Ishikawa (cell line): ENCODE results near the gene ASIC2.

Experiments
- CEBPB ChIP-seq: IDR thresholded peaks from 2 replicates; pipeline ENCODE4 v1.6.1; 2012
- CREB1 ChIP-seq: IDR thresholded peaks from 2 replicates; pipeline ENCODE4 v1.6.1; 2012; ENCODE audit warnings: low read depth
- EGR1 ChIP-seq: IDR thresholded peaks from 2 replicates; pipeline ENCODE4 v1.6.1; 2012
- EP300 ChIP-seq: IDR thresholded peaks from 2 replicates; pipeline ENCODE4 v1.6.1; 2012; ENCODE audit warnings: borderline replicate concordance
- FOXM1 ChIP-seq: IDR thresholded peaks from 2 replicates; pipeline ENCODE4 v1.6.1; 2012; ENCODE audit warnings: low read depth, borderline replicate concordance
- NFIC ChIP-seq: IDR thresholded peaks from 2 replicates; pipeline ENCODE4 v1.6.1; 2012
- RAD21 ChIP-seq: IDR thresholded peaks from 2 replicates; pipeline ENCODE4 v1.6.1; 2012; ENCODE audit warnings: low read depth
- TAF1 ChIP-seq: IDR thresholded peaks from 2 replicates; pipeline ENCODE4 v1.6.1; 2012; ENCODE audit warnings: low read depth, mild to moderate bottlenecking
- TCF12 ChIP-seq: IDR thresholded peaks from 2 replicates; pipeline ENCODE4 v1.6.1; 2012; ENCODE audit warnings: low read depth
- TEAD4 ChIP-seq: IDR thresholded peaks from 2 replicates; pipeline ENCODE4 v1.6.1; 2012
- YY1 ChIP-seq: IDR thresholded peaks from 2 replicates; pipeline ENCODE4 v1.6.1; 2012; ENCODE audit warnings: low read depth
- ZBTB7A ChIP-seq: IDR thresholded peaks from 2 replicates; pipeline ENCODE4 v1.6.1; 2012; ENCODE audit warnings: low read depth
- TF ChIP-seq, protein P1 (sequence below): IDR thresholded peaks from 2 replicates; pipeline ENCODE4 v1.6.1; 2012
- TF ChIP-seq, protein P2 (sequence below): IDR thresholded peaks from 2 replicates; pipeline ENCODE4 v1.6.1; 2012; ENCODE audit warnings: low read depth, mild to moderate bottlenecking
- TF ChIP-seq, protein P3 (sequence below): IDR thresholded peaks from 2 replicates; pipeline ENCODE4 v1.6.1; 2012

ASIC2 gene

DNA sequence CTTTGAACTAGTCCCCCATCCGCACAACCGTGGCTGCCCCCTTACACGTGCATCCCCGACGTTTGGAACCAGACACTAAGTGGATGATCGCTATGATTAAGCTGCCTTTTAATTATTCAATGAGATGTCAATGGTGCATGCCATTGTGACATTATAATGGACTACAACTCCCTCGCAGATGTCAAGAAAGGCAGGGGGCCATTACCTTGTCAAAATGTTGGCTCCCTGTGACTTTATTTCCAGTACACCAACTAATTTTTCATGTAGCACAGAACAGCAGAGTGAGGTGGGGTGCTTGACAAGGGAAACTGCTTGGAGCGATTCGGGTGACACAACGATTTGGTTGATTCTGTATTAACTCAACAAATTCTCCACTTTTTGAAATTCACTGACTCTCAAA is 26.5 kb downstream of the ASIC2 start:
- TF ChIP-seq EP300 (no peak), CREB1 (no peak), EGR1 (no peak), NFIC (no peak), RAD21 (no peak), ZBTB7A (no peak), CEBPB (no peak), FOXM1 (no peak), TCF12 (no peak), YY1 (no peak)
- TF ChIP-seq, protein P1, sequence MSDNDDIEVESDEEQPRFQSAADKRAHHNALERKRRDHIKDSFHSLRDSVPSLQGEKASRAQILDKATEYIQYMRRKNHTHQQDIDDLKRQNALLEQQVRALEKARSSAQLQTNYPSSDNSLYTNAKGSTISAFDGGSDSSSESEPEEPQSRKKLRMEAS: no peak
- TF ChIP-seq, protein P2, sequence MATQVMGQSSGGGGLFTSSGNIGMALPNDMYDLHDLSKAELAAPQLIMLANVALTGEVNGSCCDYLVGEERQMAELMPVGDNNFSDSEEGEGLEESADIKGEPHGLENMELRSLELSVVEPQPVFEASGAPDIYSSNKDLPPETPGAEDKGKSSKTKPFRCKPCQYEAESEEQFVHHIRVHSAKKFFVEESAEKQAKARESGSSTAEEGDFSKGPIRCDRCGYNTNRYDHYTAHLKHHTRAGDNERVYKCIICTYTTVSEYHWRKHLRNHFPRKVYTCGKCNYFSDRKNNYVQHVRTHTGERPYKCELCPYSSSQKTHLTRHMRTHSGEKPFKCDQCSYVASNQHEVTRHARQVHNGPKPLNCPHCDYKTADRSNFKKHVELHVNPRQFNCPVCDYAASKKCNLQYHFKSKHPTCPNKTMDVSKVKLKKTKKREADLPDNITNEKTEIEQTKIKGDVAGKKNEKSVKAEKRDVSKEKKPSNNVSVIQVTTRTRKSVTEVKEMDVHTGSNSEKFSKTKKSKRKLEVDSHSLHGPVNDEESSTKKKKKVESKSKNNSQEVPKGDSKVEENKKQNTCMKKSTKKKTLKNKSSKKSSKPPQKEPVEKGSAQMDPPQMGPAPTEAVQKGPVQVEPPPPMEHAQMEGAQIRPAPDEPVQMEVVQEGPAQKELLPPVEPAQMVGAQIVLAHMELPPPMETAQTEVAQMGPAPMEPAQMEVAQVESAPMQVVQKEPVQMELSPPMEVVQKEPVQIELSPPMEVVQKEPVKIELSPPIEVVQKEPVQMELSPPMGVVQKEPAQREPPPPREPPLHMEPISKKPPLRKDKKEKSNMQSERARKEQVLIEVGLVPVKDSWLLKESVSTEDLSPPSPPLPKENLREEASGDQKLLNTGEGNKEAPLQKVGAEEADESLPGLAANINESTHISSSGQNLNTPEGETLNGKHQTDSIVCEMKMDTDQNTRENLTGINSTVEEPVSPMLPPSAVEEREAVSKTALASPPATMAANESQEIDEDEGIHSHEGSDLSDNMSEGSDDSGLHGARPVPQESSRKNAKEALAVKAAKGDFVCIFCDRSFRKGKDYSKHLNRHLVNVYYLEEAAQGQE: no peak
- TF ChIP-seq, protein P3, sequence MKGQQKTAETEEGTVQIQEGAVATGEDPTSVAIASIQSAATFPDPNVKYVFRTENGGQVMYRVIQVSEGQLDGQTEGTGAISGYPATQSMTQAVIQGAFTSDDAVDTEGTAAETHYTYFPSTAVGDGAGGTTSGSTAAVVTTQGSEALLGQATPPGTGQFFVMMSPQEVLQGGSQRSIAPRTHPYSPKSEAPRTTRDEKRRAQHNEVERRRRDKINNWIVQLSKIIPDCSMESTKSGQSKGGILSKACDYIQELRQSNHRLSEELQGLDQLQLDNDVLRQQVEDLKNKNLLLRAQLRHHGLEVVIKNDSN: no peak

DNA sequence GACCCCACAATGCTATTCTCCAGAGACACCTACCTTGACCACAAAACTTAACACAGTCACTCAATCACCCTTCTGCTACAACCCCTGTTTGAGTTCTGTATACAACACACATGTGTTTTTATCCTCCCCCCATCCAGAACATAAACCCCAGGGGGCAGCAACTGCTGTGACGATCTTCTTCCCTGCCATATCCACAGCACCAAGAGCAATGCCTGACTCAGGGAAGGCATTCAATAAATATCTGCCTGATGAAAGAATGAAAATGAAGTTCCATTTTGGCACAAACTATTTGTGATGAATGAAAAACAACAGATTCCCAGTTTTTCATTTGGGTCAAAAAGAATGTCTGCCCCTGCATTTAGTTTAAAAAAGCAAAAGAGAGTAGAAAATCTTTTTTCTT is 27.0 kb downstream of the ASIC2 start:
- TF ChIP-seq NFIC: no peak
- TF ChIP-seq, protein P1: no peak

DNA sequence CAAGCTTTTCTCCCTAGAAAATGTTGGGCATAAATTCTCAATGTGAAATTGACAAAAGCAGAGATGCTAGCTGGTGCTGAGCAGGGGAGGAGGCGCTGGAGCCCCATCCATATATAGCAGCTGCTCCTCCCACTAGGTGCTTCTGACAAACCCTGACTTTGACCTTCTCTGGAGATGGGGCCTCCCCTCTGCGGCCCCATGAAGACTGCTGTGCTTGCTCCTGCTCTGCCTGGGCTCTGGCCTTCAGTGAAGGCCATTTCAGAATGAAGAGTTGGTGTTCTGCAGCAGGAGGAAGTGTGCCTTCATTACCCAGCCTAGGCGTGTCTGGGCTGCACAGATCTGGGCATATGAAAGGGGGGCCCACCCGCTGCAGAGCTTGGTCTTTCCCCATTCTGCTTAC is 29.7 kb downstream of the ASIC2 start:
- TF ChIP-seq TAF1 (no peak), NFIC (no peak), RAD21 (no peak), TEAD4 (no peak), TCF12 (no peak), EP300 (no peak), EGR1 (no peak), CREB1 (no peak), FOXM1 (no peak), CEBPB (no peak)
- TF ChIP-seq, protein P1: no peak
- TF ChIP-seq, protein P3: no peak
- TF ChIP-seq, protein P2: no peak

DNA sequence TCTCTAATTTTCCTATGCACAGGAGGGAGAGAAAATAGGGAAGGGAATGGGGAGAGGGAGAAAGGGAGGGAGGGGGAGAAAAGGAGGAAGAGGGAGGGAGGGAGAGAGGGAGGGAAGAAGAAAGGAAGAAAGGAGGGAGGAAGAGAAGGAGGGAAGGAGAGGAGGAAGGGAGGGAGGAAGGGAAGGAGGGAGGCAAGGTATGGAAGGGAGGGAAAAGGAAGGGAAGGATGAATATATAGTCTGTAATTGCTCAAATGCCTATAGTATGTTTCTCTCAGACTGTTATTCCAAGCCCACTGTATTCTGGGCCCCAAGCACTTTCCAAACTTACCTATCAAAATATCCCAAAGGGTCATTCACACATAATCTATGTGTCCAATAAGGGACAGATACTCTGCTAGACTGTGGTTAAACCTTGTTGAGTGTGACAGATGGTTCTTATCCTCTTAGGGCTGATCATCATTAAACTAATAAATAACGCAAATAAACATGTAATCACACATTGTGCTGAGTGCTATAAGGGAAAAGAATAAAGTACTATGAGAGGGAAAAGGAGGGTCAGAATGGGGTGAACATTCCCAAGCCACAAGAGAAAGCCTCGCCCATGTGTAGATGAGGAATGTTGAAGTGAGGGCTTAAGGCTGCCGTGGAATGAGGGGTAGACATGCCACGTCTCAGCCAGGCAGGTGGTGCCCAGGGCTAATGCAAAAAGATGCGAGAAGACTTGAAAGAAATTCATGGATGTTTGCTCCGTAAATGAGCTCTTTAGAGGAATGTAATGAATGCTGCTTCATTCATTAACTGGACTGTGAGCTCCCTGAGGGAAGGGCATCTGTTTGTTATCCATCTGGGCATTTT is 30.6 kb downstream of the ASIC2 start:
- TF ChIP-seq EP300 (no peak), TCF12 (no peak)
- TF ChIP-seq, protein P3: no peak

DNA sequence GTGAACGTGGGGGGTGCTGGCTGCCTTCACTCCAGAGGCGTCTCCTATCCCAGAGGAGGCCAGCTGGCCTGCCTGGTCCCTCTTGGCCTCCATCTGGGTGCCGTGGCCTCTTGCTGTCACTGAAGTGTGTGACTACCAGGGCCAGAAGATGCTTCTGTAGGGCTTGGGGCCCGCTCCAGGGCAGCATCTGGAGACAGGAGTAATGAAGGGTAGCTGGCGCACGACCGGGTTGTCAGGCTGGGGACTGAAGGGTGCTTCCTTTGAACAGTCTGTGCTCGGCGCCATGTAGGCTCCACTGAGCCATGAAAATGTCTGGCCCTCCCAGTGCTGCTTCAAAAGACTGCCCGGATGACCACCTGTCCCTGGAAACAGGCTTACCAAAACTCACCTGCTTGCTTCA is 31.3 kb downstream of the ASIC2 start:
- TF ChIP-seq TAF1 (no peak), YY1 (no peak), TEAD4 (no peak), RAD21 (no peak), CEBPB (no peak), FOXM1 (no peak), EGR1 (no peak), NFIC (no peak), TCF12 (no peak), ZBTB7A (no peak), CREB1 (no peak), EP300 (no peak)
- TF ChIP-seq, protein P1: no peak
- TF ChIP-seq, protein P2: no peak
- TF ChIP-seq, protein P3: no peak
